ENCODE results near the gene PKM. TPM values are rescaled to one million over a fixed set of nuclear protein-coding genes. Genes with fewer than 3 reads are reported as not detected.

PKM gene
- total and polyA plus RNA-seq, 2 donors (not counting 3 experiments of a cell fraction or from before 2014, with no cell fraction given) = 689 to 968 TPM

DNA sequence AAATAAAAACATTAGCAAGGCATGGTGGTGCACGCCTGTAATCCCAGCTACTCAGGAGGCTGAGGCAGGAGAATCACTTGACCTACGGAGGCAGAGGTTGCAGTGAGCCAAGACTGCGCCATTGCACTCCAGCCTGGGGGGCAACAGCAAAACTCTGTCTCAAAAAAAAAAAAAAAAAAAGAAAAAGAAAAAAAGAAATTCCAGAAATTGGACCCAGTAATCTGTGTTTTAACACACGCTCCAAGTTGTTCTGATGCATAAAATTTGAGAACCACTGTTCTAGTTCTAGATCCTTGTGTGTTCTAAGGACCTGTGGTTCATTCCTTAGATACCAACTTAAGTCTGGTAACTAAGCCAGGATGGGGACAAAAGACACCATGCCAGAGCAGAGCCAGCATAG, 38.7 kb upstream of the PKM start:
- FAIRE-seq (no peak), DNase-seq (ENCODE audit: low read depth, low spot score) (no peak)
- Histone ChIP-seq H3K4me1 (ENCODE audit: control insufficient read depth, extremely low read depth, insufficient read depth, low read length) (peaks cover 12% of the 10 kb centered on the region), H2AFZ (ENCODE audit: low read depth, low read length) (no peak overlapping the region), H3K27ac (ENCODE audit: insufficient read depth, low read depth, low read length) (no peak overlapping the region), H3K9me3 (replicated peaks; ENCODE audit: control insufficient read depth, insufficient read depth, low read length) (no peaks in the 10 kb centered on the region), H3K36me3 (ENCODE audit: control insufficient read depth in 2 of 2, extremely low read depth in 1 of 2, insufficient read depth in 2 of 2, low read length in 2 of 2) (peaks cover 7 to 22% of the 10 kb centered on the region in 2 experiments), H3K4me2 (ENCODE audit: insufficient read depth, low read length) (no peak overlapping the region), H3K79me2 (ENCODE audit: control insufficient read depth, insufficient read depth, low read length) (peaks cover 2% of the 10 kb centered on the region), H3K4me3 (replicated peaks in 1 of 3; ENCODE audit: insufficient read depth in 1 of 3, low read depth in 1 of 3, low read length in 3 of 3) (no peak overlapping the region), H3K9ac (replicated peaks; ENCODE audit: extremely low read depth, insufficient read depth, low read length) (no peak overlapping the region), H4K20me1 (replicated peaks; ENCODE audit: control insufficient read depth, extremely low read depth, insufficient read depth, low read length) (no peaks in the 10 kb centered on the region), H3K27me3 (ENCODE audit: control insufficient read depth in 2 of 2, insufficient read depth in 2 of 2, low read length in 2 of 2) (no peaks in the 10 kb centered on the region), H3K9me1 (replicated peaks; ENCODE audit: control insufficient read depth, extremely low read depth, insufficient read depth, low read length) (no peaks in the 10 kb centered on the region)
- no peak for TF ChIP-seq EZH2 (IDR thresholded peaks at IDR 0.05; ENCODE audit: borderline replicate concordance, low read depth, low read length, severe bottlenecking)
- TF ChIP-seq, protein P1, sequence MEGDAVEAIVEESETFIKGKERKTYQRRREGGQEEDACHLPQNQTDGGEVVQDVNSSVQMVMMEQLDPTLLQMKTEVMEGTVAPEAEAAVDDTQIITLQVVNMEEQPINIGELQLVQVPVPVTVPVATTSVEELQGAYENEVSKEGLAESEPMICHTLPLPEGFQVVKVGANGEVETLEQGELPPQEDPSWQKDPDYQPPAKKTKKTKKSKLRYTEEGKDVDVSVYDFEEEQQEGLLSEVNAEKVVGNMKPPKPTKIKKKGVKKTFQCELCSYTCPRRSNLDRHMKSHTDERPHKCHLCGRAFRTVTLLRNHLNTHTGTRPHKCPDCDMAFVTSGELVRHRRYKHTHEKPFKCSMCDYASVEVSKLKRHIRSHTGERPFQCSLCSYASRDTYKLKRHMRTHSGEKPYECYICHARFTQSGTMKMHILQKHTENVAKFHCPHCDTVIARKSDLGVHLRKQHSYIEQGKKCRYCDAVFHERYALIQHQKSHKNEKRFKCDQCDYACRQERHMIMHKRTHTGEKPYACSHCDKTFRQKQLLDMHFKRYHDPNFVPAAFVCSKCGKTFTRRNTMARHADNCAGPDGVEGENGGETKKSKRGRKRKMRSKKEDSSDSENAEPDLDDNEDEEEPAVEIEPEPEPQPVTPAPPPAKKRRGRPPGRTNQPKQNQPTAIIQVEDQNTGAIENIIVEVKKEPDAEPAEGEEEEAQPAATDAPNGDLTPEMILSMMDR (IDR thresholded peaks at IDR 0.05; ENCODE audit: extremely low read depth in 1 of 2, insufficient read depth in 1 of 2, low read depth in 1 of 2, low read length in 2 of 2) = no peak
- TF ChIP-seq POLR2AphosphoS5 (IDR thresholded peaks at IDR 0.05; ENCODE audit: insufficient read depth, low read depth, low read length) = no peak
- TF ChIP-seq, protein P2, sequence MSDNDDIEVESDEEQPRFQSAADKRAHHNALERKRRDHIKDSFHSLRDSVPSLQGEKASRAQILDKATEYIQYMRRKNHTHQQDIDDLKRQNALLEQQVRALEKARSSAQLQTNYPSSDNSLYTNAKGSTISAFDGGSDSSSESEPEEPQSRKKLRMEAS (IDR thresholded peaks at IDR 0.05; ENCODE audit: insufficient read depth, insufficient read length) = no peak
- no peak for TF ChIP-seq JUN (IDR thresholded peaks at IDR 0.05; ENCODE audit: borderline replicate concordance, insufficient read depth, insufficient read length, low read depth)
- ChIA-PET POLR2A (interaction anchor here (0.7 kb wide), 1 partner anchor 42 kb away, joined by 5 read pairs; no protein-coding TSS in a partner anchor), CTCF (interaction anchor here (0.7 to 1.1 kb wide), 3 partner anchors 40 to 69 kb away, joined by 3 read pairs; no protein-coding TSS in a partner anchor)
- intact Hi-C loops (cut with micrococcal nuclease) (no loop called here), dilution Hi-C loops (cut with MboI; ENCODE audit: extremely low pct_ligation_motif_present, low sequenced_read_pairs) (no loop called here)
- BruUV-seq (replicated peaks) = no TSS peak
